DND-41 (cell line): Measurements from ENCODE around the gene AMMECR1L.

Experiments
- CTCF ChIP-seq: IDR thresholded peaks from 2 replicates; pipeline ENCODE4 v1.5.1; 2012; ENCODE audit warnings: borderline replicate concordance, low read length, moderate library complexity, mild to moderate bottlenecking; ENCODE audit not compliant: poor library complexity, severe bottlenecking; ENCODE audit errors: extremely low read depth
- EZH2 ChIP-seq: IDR thresholded peaks from 3 replicates; pipeline ENCODE4 v1.6.1; 2012; ENCODE audit warnings: borderline replicate concordance, low read depth, mild to moderate bottlenecking, moderate library complexity, low read length, inconsistent platforms; ENCODE audit not compliant: severe bottlenecking

GRCh38 chr2:127897531-127898211 lies 11.9 kb upstream of the AMMECR1L start:
- no peak for TF ChIP-seq CTCF
- no peak for TF ChIP-seq EZH2
